PFSK-1 (cell line): Measurements from ENCODE around the gene FAM53B.

Experiments used
- POLR2AphosphoS5 ChIP-seq: IDR thresholded peaks from 2 replicates; pipeline ENCODE4 v1.6.1; 2012; ENCODE audit warnings: low read depth, mild to moderate bottlenecking, control low read depth, low read length, moderate library complexity
- REST ChIP-seq, 2 experiments: IDR thresholded peaks; 2 replicates each; pipeline versions ENCODE4 v1.6.1 to v1.8.0; 2011 to 2012; ENCODE audit warnings: low read depth in 2 of 2, low read length in 2 of 2, control low read depth in 1 of 2, inconsistent platforms in 1 of 2, mild to moderate bottlenecking in 1 of 2, moderate library complexity in 1 of 2; ENCODE audit not compliant: insufficient read depth in 1 of 2

DNA sequence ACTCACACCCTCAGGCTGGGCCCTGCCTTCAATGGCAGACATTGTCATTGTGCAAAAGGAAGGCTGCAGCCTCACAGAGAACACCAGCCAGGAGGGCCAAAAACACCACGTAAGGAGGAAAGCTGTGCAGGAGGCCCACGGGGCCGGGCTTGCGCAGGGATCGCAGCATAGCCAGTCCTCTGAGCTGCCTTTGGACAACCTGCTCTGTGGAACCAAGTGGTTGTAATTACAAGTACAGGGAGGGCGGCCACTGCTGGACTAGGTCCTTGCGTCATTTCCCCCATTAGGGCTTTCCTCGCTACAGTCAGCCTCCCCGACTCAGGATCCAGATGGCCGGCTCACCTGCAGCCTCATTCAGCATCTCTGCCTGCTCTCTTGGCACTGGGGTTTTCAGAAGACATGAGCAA is 66.9 kb downstream of the FAM53B start:
- TF ChIP-seq POLR2AphosphoS5 (no peak), REST (IDR thresholded peaks at IDR 0.05; ENCODE audit: insufficient read depth in 1 of 2, low read depth in 2 of 2, low read length in 2 of 2) (no peak)
